ENCODE measurements around the gene PCNX3. TPM values are rescaled to one million over a fixed set of nuclear protein-coding genes. Genes with fewer than 3 reads are reported as not detected.

The PCNX3 gene
- total and polyA plus RNA-seq, 2 of the 13 experiments (the other 11 are each of a cell fraction or from before 2014, with no cell fraction given), result 16.2 to 23.0 TPM

DNA sequence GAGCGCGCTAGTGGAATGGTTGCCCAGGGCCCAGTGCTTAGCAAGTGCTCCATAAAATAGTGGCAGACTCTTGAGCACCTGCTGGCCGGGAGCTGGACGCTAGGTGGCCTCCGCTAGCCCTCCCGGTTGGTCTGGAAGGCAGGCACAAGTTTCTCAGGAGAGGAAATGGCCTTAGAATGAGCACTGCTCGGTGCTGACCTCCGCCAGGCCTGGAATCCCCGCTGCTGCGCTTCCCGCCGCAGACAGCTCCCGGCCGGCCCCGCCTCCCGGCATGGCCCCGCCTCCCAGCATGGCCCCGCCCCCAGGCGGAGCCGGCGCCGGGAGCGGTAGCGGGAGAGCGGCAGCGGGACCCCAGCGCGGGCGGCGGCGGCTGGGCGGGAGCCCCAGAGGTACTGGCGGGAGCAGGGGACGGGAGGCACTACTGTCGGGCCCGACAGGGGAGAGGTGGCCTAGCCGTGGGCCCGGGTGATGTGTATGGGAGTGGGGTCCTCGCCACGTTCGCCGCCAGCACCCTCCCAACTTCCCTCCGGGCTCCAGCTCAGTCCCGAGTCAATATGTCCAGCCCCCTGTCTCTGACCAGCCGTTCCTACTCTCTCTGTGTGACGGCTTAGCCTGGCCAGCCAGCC is 22.3 kb downstream of the PCNX3 start, which contains the start of gene SIPA1 (continued):
- TF ChIP-seq, protein P1, sequence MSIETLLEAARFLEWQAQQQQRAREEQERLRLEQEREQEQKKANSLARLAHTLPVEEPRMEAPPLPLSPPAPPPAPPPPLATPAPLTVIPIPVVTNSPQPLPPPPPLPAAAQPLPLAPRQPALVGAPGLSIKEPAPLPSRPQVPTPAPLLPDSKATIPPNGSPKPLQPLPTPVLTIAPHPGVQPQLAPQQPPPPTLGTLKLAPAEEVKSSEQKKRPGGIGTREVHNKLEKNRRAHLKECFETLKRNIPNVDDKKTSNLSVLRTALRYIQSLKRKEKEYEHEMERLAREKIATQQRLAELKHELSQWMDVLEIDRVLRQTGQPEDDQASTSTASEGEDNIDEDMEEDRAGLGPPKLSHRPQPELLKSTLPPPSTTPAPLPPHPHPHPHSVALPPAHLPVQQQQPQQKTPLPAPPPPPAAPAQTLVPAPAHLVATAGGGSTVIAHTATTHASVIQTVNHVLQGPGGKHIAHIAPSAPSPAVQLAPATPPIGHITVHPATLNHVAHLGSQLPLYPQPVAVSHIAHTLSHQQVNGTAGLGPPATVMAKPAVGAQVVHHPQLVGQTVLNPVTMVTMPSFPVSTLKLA (IDR thresholded peaks at IDR 0.05), result no peak
- no peak for TF ChIP-seq KLF15 (CRISPR knock-in tag; IDR thresholded peaks at IDR 0.05; ENCODE audit: borderline replicate concordance)
- no peak for TF ChIP-seq TSC22D2 (CRISPR knock-in tag; IDR thresholded peaks at IDR 0.05; ENCODE audit: borderline replicate concordance)
- peak; percentile 45 for TF ChIP-seq STAG1 (CRISPR knock-in tag; IDR thresholded peaks at IDR 0.05)
- 0 out of 2 replicates have a peak, but pooled peaks have one; percentile 26 for TF ChIP-seq ZNF343 (CRISPR knock-in tag; IDR thresholded peaks at IDR 0.05)
- TF ChIP-seq, protein P2, sequence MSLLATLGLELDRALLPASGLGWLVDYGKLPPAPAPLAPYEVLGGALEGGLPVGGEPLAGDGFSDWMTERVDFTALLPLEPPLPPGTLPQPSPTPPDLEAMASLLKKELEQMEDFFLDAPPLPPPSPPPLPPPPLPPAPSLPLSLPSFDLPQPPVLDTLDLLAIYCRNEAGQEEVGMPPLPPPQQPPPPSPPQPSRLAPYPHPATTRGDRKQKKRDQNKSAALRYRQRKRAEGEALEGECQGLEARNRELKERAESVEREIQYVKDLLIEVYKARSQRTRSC (CRISPR knock-in tag; IDR thresholded peaks at IDR 0.05; ENCODE audit: low read depth), result no peak
- TF ChIP-seq JUN (CRISPR knock-in tag; IDR thresholded peaks at IDR 0.05), result no peak
- no peak for TF ChIP-seq XBP1 (CRISPR knock-in tag; IDR thresholded peaks at IDR 0.05)
- 0 out of 2 replicates have a peak, but pooled peaks have one; percentile 10 for TF ChIP-seq THAP11 (CRISPR knock-in tag; IDR thresholded peaks at IDR 0.05)
- no peak for TF ChIP-seq RFX5 (IDR thresholded peaks at IDR 0.05; ENCODE audit: low read depth, low read length)
- TF ChIP-seq ZNF616 (CRISPR knock-in tag; IDR thresholded peaks at IDR 0.05; ENCODE audit: low read depth), result no peak
- TF ChIP-seq ZNF549 (CRISPR knock-in tag; IDR thresholded peaks at IDR 0.05), result no peak
- no peak for TF ChIP-seq ZFP37 (CRISPR knock-in tag; IDR thresholded peaks at IDR 0.05; ENCODE audit: borderline replicate concordance)
- TF ChIP-seq PAWR (CRISPR knock-in tag; IDR thresholded peaks at IDR 0.05; ENCODE audit: borderline replicate concordance), result no peak
- no peak for TF ChIP-seq CC2D1A (CRISPR knock-in tag; IDR thresholded peaks at IDR 0.05)
- no peak for TF ChIP-seq TEAD2 (CRISPR knock-in tag; IDR thresholded peaks at IDR 0.05)
- TF ChIP-seq SYNCRIP (IDR thresholded peaks at IDR 0.05; ENCODE audit: insufficient read depth, low read depth, low read length), result no peak
- TF ChIP-seq, protein P3, sequence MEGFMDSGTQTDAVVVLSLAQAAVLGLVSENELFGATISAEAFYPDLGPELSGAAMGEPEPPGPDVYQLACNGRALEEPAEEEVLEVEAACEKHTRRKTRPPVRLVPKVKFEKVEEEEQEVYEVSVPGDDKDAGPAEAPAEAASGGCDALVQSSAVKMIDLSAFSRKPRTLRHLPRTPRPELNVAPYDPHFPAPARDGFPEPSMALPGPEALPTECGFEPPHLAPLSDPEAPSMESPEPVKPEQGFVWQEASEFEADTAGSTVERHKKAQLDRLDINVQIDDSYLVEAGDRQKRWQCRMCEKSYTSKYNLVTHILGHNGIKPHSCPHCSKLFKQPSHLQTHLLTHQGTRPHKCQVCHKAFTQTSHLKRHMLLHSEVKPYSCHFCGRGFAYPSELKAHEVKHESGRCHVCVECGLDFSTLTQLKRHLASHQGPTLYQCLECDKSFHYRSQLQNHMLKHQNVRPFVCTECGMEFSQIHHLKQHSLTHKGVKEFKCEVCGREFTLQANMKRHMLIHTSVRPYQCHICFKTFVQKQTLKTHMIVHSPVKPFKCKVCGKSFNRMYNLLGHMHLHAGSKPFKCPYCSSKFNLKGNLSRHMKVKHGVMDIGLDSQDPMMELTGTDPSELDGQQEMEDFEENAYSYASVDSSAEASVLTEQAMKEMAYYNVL (CRISPR knock-in tag; IDR thresholded peaks at IDR 0.05; ENCODE audit: borderline replicate concordance), result no peak
- TF ChIP-seq SMYD3 (CRISPR knock-in tag; IDR thresholded peaks at IDR 0.05), result 0 out of 2 replicates have a peak, but pooled peaks have one; percentile 40
